Measurements from ENCODE around the gene LSS.
"Not testable (repeated sequence)": the region's sequence is repeated elsewhere in the genome, so short reads cannot be mapped to it uniquely, and the experiment has no call there.

The LSS gene

DNA sequence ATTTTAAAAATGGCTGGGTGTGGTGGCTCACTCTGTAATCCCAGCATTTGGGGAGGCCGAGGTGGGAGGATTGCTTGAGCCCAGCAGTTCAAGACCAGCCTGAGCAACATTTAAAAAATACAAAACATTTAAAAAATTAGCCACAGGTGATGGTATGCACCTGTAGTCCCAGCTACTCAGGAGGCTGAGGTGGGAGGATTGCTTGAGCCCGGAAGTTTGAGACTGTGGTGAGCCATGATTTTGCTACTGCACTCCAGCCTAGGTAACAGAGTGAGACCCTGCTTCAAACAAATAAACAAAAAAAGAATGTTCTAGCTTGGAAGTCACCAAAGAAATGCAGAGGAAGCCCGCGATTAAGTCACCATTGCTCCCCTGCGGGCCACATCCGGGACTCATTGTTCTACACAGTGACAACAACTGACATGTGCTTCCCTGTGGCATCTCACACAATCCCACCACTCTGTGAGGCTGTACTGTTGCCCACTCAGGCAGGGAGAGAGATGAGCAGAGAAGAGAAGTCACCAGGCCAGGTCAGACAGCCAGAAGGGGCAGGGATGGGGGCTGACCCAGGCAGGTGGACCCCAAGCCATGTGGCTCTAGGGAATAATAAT, 25.9 kb downstream of the LSS start:
- DNase-seq = no peak

DNA sequence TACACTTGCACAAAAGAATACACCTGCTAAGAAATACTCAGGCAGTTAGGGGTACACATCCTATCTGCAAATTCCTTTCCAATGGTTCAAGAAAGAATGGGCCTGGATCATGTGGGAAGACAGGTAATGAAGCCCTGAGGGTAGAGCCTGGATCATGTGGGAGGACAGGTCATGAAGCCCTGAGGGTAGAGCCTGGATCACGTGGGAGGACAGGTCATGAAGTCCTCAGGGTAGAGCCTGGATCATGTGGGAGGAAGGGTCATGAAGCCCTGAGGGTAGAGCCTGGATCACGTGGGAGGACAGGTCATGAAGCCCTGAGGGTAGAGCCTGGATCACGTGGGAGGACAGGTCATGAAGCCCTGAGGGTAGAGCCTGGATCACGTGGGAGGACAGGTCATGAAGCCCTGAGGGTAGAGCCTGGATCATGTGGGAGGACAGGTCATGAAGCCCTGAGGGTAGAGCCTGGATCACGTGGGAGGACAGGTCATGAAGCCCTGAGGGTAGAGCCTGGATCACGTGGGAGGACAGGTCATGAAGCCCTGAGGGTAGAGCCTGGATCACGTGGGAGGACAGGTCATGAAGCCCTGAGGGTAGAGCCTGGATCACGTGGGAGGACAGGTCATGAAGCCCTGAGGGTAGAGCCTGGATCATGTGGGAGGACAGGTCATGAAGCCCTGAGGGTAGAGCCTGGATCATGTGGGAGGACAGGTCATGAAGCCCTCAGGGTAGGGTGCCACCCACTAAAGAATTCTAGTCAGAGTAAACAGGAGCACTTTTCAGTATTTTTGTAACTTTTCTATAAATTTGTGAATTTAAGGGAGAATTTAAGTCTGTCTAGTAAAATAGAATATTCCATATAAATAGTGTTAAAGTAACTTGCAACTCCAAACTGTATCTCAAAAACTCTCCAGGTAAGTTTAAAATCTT, 27.4 kb downstream of the LSS start:
- not testable (repeated sequence) for DNase-seq

- DNase-seq = no peak
Measured at GRCh38 chr21:46199436-46200373, 28.9 kb downstream of the LSS start.

GRCh38 chr21:46196733-46197132, 31.8 kb downstream of the LSS start:
- DNase-seq = no peak

DNA sequence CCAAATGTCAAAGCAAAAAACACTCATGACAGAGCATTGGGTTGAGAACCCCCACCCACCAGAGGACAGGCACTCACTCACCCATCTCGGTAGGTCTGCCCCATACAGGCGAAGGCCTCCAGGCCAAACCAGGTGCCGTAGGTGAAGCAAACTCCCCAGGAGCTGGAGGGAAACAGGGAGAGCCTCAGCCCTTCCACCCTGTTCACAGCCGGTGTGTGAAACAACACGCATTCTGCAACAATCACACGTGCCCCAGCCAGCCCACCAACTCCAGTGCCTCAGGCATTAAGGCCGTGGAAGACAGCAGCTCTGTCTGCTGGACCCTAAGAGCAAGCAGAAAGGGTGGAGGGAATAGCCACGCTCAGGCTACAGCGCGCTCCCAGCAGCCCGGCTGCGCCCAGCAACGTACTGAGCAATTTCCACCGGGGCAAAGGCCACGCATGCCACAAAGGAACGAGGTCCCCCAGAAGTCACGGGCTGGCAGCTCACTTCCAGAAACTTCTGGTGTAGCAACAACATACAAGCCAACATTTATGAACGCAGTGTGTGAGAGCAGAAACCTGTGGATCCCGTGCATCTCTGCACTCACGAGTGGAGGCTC, 32.9 kb downstream of the LSS start:
- no peak for DNase-seq

GRCh38 chr21:46194374-46195334, 33.9 kb downstream of the LSS start:
- DNase-seq = no peak

DNA sequence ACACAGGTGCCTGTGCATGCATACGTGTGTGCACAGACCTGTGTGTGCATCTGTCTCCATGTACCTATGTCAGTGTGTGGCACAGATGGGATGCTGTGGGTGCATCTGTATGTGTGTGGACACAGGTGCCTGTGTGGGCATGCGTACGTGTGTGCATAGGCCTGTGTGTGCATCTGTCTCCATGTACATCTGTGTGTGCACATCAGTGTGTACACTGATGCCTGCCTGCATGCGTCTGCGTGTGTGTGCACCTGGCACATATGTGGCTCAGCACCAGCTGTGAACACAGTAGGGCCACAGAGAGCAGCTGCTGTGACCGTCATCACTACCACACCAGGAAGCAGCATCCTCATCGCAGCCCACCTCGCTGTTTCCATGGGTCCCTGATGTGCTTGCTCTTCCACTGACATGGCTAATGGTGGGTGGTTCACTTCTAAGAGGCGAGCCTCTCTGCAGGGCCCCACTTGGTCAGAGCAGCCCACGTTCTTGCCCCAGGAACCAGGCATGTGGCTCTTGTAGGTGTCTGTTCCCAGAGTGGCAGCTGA, 34.7 kb downstream of the LSS start:
- DNase-seq = no peak

DNA sequence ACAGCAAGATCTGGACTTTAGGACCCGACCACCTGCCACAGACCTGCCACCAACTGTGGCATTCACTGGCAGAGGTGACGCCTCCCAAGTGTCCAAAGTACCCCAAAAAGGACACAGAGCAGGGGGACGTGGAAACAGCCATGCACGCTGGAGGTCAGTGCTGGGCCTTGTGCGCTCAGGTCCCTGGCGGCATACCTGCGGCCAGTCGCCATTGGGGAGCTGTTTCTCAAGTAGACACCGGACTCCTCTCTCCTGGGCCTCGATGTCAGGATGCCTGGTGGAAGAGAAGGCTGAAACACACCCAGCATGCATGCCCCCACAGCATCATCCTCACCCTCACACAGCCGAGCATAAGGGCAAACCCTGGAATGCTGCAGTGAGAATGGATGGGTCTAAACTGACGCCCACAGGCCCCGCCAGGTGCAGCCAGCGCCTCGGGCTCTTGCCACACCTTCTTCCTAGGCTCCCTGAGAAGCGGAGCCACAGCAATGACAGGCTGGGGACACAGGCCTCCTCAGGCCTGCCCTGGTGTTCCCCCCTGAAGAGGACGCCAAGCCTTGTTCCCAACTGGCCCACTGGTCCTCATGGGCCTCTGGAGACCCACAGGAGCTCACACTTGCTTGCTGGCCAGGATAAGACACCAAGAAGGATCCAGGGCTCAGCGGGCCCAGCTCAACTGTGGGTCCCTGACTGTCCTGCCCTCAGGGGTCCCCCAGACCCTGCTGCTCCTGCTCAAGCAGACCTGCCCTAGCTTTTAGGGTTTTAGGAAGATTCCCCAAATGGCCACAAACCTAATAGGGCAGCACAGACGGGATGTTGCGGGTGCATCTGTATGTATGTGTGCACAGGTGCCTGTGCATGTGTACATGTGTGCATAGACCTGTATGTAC, 36.6 kb downstream of the LSS start:
- DNase-seq = no peak

DNA sequence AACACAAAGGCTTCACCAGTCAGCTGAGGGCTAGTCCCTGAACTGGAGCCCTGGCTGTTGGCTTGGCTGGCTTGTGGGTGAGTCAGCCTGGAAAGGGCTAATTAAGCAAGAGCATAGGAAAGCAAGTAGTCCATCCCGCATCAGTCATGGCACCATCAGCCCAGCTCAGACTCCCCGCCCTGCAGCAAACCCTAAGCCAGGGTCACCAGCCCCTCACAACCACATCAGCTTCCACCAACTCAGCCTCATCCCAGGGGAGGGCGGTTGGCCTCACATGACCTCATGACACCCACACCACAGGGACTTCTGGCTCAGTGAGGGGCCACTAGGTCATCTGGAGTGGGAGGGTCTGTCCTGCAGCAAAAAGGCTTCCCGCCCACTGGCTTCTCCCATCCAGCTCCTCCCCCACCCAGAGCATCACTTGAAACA, 37.3 kb downstream of the LSS start:
- no peak for DNase-seq

- DNase-seq = no peak
Measured at GRCh38 chr21:46190491-46191131, 38.0 kb downstream of the LSS start.

- no peak for DNase-seq
Measured at GRCh38 chr21:46189959-46190490, 38.5 kb downstream of the LSS start.

GRCh38 chr21:46189213-46189958, 39.2 kb downstream of the LSS start:
- no peak for DNase-seq

DNA sequence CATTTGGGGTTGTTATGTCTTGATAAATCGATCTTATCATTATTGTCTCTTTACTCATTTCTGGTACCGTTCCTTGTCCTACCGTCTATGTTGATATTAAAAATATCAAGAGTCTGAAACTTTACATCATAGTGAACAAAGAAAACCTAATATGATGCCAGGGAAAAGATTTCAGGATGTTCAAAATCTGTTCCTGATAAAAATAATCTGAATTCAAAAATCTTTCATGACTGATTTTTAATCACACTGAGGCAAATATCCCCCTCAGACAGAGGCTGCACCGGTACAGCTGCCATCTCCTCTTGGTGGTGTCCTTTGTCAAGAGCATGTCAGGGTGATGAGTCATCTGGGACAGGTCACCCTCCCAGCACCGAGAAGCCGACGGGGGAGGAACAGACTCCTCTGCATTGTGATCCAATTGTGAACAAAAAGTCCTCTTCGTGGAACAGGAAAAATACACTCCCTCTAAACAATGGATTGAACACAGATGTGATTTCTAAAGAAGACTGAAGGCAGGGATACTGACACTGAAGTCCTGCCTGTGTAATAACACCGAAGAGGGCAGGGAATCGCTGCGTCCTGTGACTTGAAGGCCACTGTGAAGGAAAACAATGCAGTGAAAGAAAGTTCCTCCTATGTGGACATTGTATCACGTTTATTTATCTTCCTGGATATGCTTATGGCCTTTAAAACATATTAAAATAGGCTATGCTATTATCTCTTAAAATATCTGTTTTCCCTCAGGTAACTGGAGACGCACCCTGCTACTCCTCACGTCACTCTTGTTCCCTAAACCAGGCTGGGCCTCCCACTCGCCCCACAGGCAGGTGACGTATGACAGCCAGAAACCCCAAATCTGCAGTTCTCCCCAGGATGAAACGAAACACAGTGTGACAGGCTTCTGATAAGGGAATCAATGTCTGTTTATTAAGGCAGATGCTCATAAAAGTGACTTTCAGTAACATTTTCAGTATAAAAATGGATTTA, 40.1 kb downstream of the LSS start:
- DNase-seq = no peak

DNA sequence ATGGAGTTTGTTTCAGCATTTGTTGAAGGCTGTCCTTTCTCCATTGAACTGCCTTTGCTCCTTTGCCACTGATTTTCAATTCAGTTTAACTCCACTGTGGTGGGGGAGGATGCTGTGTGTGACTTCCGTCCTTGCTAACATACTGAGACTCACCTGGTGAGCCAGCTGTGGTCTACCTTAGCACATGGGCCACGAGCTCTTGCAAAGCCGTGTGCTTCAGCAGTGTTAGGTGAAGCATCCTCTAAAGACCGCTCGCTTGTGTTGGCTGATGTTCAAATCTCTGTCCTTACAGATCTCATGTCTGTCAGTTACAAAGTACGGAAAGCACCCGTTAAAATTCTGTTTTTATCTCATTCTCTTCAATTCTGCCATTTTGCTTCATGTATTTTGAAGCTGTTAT, 40.8 kb downstream of the LSS start:
- no peak for DNase-seq

DNA sequence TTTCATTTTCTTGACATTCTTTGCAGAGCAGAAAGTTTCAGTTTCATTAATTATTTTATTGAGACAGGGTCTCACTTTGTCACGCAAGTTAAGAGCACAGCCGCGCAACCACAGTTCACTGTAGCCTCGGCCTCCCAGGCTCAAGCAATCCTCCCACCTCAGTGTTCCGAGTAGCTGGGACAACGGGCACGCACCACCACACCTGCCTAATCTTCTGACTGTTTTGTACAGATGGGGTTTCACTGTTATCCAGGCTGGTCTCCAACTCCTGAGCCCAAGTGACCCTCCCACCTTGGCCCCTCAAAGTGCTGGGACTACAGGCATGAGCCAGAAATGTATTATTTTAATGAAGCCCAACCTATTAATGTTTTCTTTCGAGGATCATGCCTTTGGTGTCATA, 41.3 kb downstream of the LSS start:
- no peak for DNase-seq

GRCh38 chr21:46185716-46186115, 42.9 kb downstream of the LSS start:
- no peak for DNase-seq

All from T-helper 9 cell (primary cell).